Measurements from ENCODE around the gene CPA1. TPM values are rescaled to one million over a fixed set of nuclear protein-coding genes. Genes with fewer than 3 reads are reported as not detected.
A peak's percentile ranks its signal among the peaks of the same experiment; 100 is the strongest.
"Not testable (repeated sequence)": the region's sequence is repeated elsewhere in the genome, so short reads cannot be mapped to it uniquely, and the experiment has no call there.

Gene CPA1
- polyA plus RNA-seq, 3 donors from 2014 or later = not detected

GRCh38 chr7:130372402-130373165, 7.7 kb upstream of the CPA1 start:
- Mint-ChIP-seq H3K4me3 (no peak overlapping the region), H3K27ac (no peak overlapping the region), H3K27me3 (ENCODE audit: low read depth in 3 of 3) (peaks cover 0 to 3% (median 0%) of the 10 kb centered on the region in 3 donors), H3K4me1 (peaks cover 0 to 4% of the 10 kb centered on the region in 2 donors), H3K9me3 (peaks cover 0 to 7% (median under 1%) of the 10 kb centered on the region in 6 donors), H3K36me3 (peaks cover 0 to 9% (median 0%) of the 10 kb centered on the region in 3 donors)
- DNase-seq = no peak

- peaks cover 0 to under 1% of the 10 kb centered on the region in 2 donors for H3K4me1 Mint-ChIP-seq
- no peak for DNase-seq
- peaks cover 0 to 9% (median 0%) of the 10 kb centered on the region in 3 donors for H3K36me3 Mint-ChIP-seq
- peaks cover 0 to 3% (median 2%) of the 10 kb centered on the region in 3 donors for H3K27me3 Mint-ChIP-seq (ENCODE audit: low read depth in 3 of 3)
- no peak overlapping the region for H3K4me3 Mint-ChIP-seq
- H3K27ac Mint-ChIP-seq = no peak overlapping the region
- peaks cover 0 to 7% (median under 1%) of the 10 kb centered on the region in 6 donors for H3K9me3 Mint-ChIP-seq
Measured at GRCh38 chr7:130374507-130374906, 5.8 kb upstream of the CPA1 start.

GRCh38 chr7:130376461-130376860, 3.8 kb upstream of the CPA1 start:
- H3K27ac Mint-ChIP-seq = peak overlapping the region in 1 of 6 donors; percentile 55
- H3K9me3 Mint-ChIP-seq, DNase-seq: not testable (repeated sequence)

GRCh38 chr7:130377178-130377577, 3.1 kb upstream of the CPA1 start:
- H3K9me3 Mint-ChIP-seq = peaks cover 0 to 7% (median under 1%) of the 10 kb centered on the region in 6 donors
- no peak overlapping the region for H3K27ac Mint-ChIP-seq
- H3K4me1 Mint-ChIP-seq = peaks cover 0 to 1% of the 10 kb centered on the region in 2 donors
- no peak overlapping the region for H3K4me3 Mint-ChIP-seq
- peaks cover 0 to 3% (median 2%) of the 10 kb centered on the region in 3 donors for H3K27me3 Mint-ChIP-seq (ENCODE audit: low read depth in 3 of 3)
- no peak for DNase-seq
- peaks cover 0 to 5% (median 0%) of the 10 kb centered on the region in 3 donors for H3K36me3 Mint-ChIP-seq

More at GRCh38 chr7:130376461-130376860, 3.8 kb upstream of the CPA1 start:
- H3K4me1 Mint-ChIP-seq; H3K27me3 Mint-ChIP-seq (ENCODE audit: low read depth in 3 of 3); H3K36me3 Mint-ChIP-seq; H3K4me3 Mint-ChIP-seq: not testable (repeated sequence)

- DNase-seq = no peak
- no peak overlapping the region for H3K27ac Mint-ChIP-seq
- peaks cover 0 to 5% (median 0%) of the 10 kb centered on the region in 3 donors for H3K36me3 Mint-ChIP-seq
- peaks cover 0 to 7% (median 0%) of the 10 kb centered on the region in 6 donors for H3K9me3 Mint-ChIP-seq
- peaks cover 0 to 1% of the 10 kb centered on the region in 2 donors for H3K4me1 Mint-ChIP-seq
- no peak overlapping the region for H3K4me3 Mint-ChIP-seq
- H3K27me3 Mint-ChIP-seq (ENCODE audit: low read depth in 3 of 3) = peaks cover 0 to 3% (median 2%) of the 10 kb centered on the region in 3 donors
Measured at GRCh38 chr7:130379019-130379418, 1.3 kb upstream of the CPA1 start.

- Mint-ChIP-seq H3K4me3 (no peak overlapping the region), H3K9me3 (peaks cover 0 to 7% (median 0%) of the 10 kb centered on the region in 6 donors), H3K27ac (no peak overlapping the region), H3K27me3 (ENCODE audit: low read depth in 3 of 3) (peaks cover 0 to 3% (median 2%) of the 10 kb centered on the region in 3 donors), H3K4me1 (peaks cover 0 to 1% of the 10 kb centered on the region in 2 donors), H3K36me3 (peaks cover 0 to 5% (median 0%) of the 10 kb centered on the region in 3 donors)
- DNase-seq = no peak
Measured at GRCh38 chr7:130379532-130379920, 768 bp upstream of the CPA1 start.

- no peak overlapping the region for H3K27ac Mint-ChIP-seq
- peaks cover 1 to 3% (median 2%) of the 10 kb centered on the region in 3 donors for H3K27me3 Mint-ChIP-seq (ENCODE audit: low read depth in 3 of 3)
- H3K4me1 Mint-ChIP-seq = peaks cover 0 to 1% of the 10 kb centered on the region in 2 donors
- peaks cover 0 to 7% (median 0%) of the 10 kb centered on the region in 6 donors for H3K9me3 Mint-ChIP-seq
- no peak for DNase-seq
- no peak overlapping the region for H3K4me3 Mint-ChIP-seq
- peaks cover 0 to 4% (median 0%) of the 10 kb centered on the region in 3 donors for H3K36me3 Mint-ChIP-seq
Measured at GRCh38 chr7:130380861-130381455, 664 bp downstream of the CPA1 start.

GRCh38 chr7:130381468-130382312, 1.4 kb downstream of the CPA1 start:
- peaks cover 0 to 3% (median 2%) of the 10 kb centered on the region in 3 donors for H3K27me3 Mint-ChIP-seq (ENCODE audit: low read depth in 3 of 3)
- no peak overlapping the region for H3K27ac Mint-ChIP-seq
- peaks cover 0 to under 1% (median 0%) of the 10 kb centered on the region in 6 donors for H3K9me3 Mint-ChIP-seq
- peaks cover 0 to 1% of the 10 kb centered on the region in 2 donors for H3K4me1 Mint-ChIP-seq
- no peak overlapping the region for H3K4me3 Mint-ChIP-seq
- DNase-seq = no peak
- no peaks in the 10 kb centered on the region for H3K36me3 Mint-ChIP-seq

GRCh38 chr7:130383187-130383980, 3.1 kb downstream of the CPA1 start:
- Mint-ChIP-seq H3K27me3 (ENCODE audit: low read depth in 3 of 3) (peaks cover 0 to 3% (median 2%) of the 10 kb centered on the region in 3 donors), H3K9me3 (peaks cover 0 to 2% (median 0%) of the 10 kb centered on the region in 6 donors), H3K27ac (no peak overlapping the region), H3K4me1 (peaks cover 0 to 1% of the 10 kb centered on the region in 2 donors), H3K36me3 (no peaks in the 10 kb centered on the region), H3K4me3 (no peak overlapping the region)
- DNase-seq = no peak

- Mint-ChIP-seq H3K36me3 (no peaks in the 10 kb centered on the region), H3K4me3 (no peak overlapping the region), H3K27me3 (ENCODE audit: low read depth in 3 of 3) (peaks cover 0 to 3% (median 0%) of the 10 kb centered on the region in 3 donors), H3K9me3 (peaks cover 0 to 2% (median 0%) of the 10 kb centered on the region in 6 donors), H3K4me1 (peaks cover 0 to 1% of the 10 kb centered on the region in 2 donors), H3K27ac (no peak overlapping the region)
- DNase-seq = no peak
Measured at GRCh38 chr7:130384371-130384801, 4.1 kb downstream of the CPA1 start.

GRCh38 chr7:130384841-130385599, 4.7 kb downstream of the CPA1 start:
- Mint-ChIP-seq H3K36me3 (no peaks in the 10 kb centered on the region), H3K9me3 (peaks cover 0 to 2% (median 0%) of the 10 kb centered on the region in 6 donors), H3K27me3 (ENCODE audit: low read depth in 3 of 3) (peaks cover 0 to 3% (median 0%) of the 10 kb centered on the region in 3 donors), H3K27ac (no peak overlapping the region), H3K4me1 (peaks cover 0 to 1% of the 10 kb centered on the region in 2 donors), H3K4me3 (no peak overlapping the region)
- DNase-seq = no peak

- no peak overlapping the region for H3K27ac Mint-ChIP-seq
- DNase-seq = no peak
- peaks cover 0 to 2% (median 0%) of the 10 kb centered on the region in 6 donors for H3K9me3 Mint-ChIP-seq
- peaks cover 0 to 1% of the 10 kb centered on the region in 2 donors for H3K4me1 Mint-ChIP-seq
- H3K4me3 Mint-ChIP-seq = no peak overlapping the region
- no peaks in the 10 kb centered on the region for H3K36me3 Mint-ChIP-seq
- peaks cover 0 to 3% (median 0%) of the 10 kb centered on the region in 3 donors for H3K27me3 Mint-ChIP-seq (ENCODE audit: low read depth in 3 of 3)
Measured at GRCh38 chr7:130385600-130386066, 5.3 kb downstream of the CPA1 start.
